CD4-positive, alpha-beta T cell treated with Interleukin-17A for 4 hours (primary cell): Measurements from ENCODE around the gene FNDC3B.

Experiments
- DNase-seq: peaks from one replicate; pipeline ENCODE4 v3.0.0-alpha.2; 2020; ENCODE audit warnings: mixed read lengths

Gene FNDC3B

DNA sequence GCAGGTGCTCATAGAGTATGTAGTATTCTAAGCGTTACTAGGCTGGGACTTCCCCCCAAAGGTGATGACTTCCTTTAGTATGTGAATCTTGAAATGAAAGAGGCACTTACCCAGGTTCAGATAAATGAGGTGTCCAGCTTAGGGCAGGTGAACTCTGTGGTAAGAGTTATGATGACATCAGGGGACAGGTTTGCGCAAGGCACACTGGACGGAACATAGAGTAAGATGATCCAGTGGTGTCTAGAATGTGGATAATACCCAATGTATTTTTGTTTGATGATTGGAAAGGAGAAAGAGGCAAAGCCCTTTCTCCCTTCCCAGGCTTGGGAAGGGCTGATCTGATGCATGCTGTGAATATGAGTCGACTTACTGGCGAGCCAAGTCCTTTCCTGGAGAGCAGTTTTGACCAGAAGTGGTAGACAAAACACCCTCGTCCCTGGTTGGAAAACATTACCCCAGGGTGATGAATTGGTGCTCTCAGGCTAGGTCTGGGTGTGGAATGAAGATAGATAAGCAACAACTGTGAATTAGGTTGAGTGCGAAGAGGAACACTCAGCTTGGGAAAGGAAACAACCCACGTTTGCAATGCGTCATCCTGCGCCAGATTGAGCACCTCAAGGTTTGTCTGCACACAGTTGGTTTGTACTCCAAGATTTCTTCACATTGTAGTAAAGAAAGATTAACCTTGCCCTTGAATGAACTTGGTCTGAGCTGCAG lies 284.7 kb downstream of the FNDC3B start:
- DNase-seq, result no peak

DNA sequence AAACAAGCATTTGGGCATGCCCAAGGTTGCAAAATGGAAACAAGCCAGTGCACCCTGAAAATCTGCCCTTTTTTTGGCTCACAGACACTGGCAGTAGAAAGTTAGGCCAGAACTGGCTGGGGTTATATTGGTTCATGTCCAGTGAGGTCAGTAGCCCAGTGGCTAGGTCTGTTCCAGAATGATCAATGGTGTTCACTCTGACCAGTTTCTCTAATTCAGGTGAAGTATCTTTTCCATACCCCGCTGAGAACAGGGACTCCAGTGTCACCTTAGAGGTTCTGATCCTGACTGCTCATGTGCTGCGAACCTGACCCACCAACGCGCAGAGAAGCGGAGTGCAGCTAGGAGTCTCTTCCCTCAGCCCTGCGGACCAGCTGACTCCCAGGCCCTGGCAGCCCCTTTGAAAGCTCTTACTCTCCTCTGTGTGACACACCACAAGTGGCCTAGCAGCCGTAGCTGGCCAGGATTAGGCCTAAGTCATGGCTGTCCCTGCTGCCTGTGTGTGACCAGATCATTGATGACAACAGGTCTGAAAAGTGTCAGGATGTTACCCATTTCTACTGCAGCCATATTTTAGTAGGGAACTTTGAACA lies 285.3 kb downstream of the FNDC3B start:
- no peak for DNase-seq

DNA sequence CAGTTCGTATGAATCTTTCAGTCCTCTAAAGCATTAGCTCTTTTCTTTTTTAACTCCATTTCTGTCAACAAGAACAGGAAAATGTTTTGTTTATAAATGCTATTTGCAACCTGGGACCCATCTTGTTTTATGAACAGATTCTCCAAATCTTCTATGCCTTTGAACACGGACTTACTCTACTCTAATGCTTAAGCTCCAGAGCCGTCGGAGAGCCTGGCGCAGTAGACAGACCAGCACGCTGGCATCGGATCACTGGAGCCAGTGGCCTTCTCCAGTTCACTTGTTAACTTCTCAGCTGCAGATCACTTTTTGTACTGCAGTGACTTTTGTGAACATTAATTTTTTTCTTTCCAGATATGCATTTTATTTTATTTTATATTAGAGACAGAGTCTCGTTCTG lies 286.1 kb downstream of the FNDC3B start:
- DNase-seq, result no peak

DNA sequence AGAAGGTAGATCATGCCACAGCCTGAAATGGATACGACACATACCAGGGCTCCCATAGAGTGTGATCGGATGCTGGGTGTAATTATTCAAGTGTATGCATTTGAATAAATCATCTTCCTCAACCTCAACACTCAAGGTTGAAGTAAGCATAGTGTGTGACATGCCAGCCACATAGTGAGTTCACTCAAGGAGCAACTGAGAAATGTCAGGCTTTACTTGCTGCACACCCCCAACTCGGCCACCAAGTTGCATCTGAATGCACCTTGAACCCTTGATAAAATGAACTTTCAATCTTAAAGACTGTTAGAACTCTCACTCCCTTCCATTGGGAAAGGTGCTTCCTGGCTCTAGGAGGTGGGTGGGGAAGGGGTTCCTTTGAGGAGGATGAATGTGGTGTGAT lies 287.6 kb downstream of the FNDC3B start:
- DNase-seq, result no peak

DNA sequence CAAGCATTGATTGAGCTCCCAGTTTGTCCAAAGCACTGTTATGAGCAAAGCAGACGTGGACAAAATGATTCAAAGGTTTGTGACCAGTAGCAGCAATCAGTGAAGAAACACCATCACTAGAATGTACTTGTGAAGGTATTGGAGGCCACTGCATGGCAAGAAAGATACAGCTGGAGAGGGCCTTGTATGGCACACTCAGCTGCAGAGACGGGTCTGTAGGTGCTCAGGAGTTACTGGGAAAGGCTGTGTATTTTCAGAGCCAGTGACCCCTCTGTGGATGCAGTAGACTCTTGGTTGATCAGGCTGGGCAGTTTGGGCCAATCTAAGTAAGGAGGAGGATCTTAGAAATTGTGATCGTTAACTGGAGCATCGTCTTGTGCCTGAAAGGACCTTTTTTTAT lies 288.9 kb downstream of the FNDC3B start:
- DNase-seq, result no peak

DNA sequence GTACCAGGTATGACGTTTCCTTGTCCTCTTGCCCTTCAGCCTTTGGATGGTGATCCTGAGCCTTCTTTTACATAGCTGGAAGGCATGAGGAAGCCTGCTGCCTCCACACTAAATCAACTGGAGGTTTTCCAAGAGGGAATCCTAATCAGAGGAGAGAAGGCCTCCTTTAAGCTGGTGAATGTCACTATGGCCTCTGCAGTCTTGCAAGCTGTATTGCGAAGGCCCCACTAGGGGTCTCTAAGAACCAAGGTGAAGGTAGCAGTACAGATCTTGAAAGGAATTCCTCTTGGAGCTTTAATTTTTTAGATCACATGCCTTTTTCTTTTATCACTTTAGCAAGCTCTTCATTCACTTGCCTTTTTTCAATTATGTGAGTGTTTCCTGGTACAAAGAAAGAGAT lies 289.7 kb downstream of the FNDC3B start:
- DNase-seq, result no peak

DNA sequence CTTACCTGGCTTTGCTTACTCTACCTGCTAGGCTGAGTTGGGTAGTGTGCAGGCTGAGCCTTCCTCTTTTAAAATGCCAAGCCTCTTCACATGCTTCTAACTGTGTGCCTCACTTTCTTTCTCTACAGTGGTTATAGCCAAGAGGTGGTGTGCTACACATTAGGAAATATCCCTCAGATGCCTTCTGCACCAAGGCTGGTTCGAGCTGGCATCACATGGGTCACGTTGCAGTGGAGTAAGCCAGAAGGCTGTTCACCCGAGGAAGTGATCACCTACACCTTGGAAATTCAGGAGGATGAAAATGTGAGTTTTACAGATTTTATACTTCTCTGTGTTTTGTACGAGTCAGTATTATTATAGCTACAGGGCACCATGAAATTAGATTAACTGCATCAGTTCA lies 291.0 kb downstream of the FNDC3B start:
- DNase-seq, result no peak

DNA sequence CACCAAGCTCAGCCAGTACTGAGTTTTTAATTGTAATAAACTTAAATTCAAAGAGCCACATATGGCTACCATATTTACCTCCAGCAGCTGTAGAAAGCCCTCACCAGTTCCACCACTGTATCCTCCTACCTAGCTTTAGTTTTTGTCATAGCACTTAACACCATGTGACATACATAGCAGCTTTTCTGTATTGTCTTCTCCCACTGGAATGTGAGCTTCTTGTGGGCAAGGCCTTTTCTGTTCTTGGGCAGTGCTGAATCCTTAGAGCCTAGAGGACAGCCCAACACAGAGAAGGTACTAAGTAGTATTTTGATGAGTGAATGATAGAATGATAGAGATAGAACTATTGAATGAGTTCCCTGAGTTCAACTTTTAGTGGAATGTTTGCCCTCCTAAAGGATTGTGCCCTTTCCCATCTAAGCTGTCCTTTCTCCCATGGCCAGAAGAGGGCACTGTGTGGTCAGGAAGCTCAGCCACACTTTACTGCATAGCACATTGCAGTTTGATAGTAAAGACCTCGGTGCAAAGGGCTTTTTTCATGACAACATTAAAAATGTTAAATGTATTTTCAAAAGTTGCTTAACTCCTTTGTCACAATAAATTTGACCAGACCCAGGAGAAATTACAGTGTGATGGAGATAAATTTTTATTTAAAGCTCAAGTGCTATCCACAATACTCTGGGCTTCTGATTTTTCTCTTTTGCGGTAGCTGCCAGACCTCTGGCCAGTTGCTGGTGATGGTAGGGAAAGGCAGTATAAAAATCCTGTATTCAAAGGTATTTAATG lies 293.1 kb downstream of the FNDC3B start:
- peak; percentile 60 for DNase-seq

DNA sequence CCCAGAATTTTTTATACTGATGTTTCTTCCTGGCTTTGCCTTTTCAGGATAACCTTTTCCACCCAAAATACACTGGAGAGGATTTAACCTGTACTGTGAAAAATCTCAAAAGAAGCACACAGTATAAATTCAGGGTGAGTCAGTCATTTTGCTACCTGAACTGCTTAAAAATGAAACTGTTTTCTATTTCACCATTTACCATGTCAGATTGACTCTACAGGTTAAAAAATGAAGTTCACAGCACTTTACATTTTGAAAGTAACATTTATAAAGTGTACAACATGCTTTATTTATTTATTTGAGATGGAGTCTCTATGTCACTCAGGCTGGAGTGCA lies 293.6 kb downstream of the FNDC3B start:
- no peak for DNase-seq

DNA sequence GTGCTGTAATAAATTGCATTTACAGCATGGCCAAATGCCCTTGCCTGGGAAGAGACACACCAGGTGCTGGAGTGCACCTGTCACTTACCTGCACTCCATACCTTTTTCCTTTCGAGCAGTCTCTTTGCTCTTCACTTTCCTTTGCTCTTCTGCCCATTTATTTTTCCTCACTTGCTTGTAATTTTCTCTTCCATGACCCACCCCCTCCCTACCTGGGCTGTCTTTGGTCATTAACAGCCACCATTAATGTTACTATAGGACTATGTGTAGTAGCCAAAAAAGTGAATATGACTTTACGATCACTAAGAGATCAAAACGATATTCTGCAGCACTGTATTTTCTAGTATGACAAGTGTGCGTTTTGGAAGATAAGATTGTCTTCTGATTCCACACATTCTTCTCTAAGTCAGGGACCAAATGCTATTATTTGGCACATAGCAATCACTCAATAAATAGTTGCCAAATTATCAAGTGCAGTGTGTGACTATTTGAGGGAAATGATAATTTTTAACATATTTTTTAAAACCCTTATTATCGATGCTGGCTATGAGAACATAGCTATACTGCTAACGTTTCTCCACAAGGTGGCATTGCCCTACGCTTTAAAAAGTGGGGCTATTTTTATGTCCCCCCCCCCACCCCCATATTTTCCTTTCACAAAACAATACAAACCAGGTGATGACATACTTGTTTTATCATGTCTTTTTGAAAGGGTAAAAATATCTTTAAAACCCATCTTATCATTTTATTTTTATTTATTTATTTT lies 294.5 kb downstream of the FNDC3B start:
- no peak for DNase-seq

DNA sequence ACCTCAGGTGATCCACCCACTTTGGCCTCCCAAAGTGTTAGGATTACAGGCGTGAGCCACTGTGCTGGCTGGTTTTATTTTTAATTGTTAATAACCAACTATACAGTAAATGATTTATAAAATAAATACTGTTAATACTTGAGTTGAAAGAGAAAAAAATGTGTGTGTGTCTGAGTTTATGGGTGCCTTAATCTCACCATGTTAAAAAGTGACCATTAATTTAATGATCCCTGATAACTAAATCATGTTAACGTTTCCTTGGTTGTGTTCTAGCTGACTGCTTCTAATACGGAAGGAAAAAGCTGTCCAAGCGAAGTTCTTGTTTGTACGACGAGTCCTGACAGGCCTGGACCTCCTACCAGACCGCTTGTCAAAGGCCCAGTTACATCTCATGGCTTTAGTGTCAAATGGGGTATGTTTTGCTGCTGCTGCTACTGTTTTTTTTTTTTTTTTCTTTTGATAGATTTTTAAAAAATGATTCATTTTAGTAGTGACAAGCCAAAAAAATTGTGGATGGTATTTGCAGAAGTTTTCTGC lies 295.4 kb downstream of the FNDC3B start:
- DNase-seq, result no peak

DNA sequence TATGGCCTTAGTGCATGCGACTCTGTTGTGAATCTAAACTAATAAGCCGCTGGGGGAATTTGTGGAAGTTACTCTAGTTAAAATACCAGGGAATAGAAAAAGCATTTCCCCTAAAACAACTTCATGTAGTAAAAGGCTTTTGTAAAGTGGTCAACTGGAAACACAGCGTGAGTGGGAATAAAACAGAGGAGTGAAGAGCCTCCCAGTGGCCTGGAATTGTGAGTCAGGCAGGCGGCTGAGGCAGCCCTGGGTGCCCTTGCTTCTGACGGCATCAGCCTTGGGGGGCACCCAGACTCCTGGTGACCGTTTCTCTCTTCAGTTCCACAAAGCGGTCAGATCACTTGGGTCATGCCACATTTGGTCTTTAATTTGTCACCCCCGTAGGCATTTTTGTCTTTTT lies 300.5 kb downstream of the FNDC3B start:
- no peak for DNase-seq

DNA sequence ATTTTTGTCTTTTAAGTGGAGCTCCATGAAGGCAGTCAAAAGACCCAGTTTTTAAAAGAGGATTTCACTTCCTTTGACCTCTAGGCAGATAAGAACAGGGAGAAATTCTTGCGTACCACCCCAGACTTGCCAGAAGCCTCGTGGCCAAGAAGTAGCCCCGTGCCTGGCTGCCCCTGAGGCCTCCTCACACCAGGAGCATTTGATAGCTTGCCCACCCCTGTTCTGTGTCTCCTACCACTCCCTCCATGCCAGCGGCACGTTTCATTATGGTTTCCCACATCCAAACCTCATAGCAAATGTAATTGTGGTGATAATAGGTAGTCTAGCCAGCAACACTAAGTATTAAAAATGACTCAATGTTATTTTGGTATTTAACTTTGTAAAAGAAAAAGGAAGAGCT lies 301.2 kb downstream of the FNDC3B start:
- DNase-seq, result no peak

DNA sequence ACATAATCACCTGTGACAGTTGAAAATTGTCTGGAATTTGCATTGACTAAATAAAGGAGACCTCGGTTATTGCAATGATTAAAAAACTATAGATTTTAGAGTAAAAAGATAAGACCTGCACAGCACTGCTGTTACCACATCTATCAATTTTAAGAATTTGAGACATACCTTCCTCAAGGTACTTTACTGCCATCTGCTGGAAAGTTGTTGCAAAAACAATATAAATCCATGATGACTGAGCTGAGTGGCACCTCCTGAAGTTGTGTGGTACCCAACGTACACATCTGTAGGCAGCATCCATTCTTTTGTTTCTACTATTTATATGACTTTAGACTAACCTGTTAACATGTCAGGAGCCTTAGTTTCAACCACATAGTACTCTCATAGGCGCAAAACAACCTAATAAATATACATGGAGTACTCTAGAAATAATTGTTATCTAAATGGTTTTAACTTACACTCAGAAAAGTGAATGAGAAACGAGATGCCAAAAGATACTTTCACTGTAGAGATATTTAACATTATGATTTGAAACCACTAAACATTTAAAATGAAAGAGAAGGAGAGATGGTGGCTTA lies 302.2 kb downstream of the FNDC3B start:
- peak; percentile 11 for DNase-seq

DNA sequence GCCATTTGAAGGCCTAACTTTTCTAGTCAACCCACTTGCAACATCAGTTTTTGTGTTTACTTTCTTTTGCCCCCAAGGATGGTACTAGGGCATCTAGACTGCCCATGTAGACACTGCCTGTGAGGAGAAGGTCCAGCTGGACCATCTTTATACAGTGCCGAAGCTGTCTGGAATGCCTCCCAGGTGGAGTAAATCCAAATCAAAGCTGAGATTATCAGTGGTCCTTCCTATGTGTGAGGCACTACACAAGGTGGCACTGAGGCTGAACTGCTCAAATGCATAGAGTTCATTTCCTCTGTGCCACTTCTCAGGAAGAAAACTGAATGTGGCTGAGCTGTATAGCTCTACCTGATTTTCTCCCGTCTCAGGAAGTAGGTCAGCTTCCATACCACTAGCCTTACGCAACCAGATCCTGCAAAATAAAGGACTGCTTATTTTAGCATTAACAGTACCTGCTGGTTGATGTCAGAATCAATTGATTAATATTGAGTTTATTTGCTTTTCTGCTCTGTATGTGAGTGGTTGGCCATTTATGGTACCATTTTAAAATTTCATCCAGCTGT lies 302.8 kb downstream of the FNDC3B start:
- DNase-seq, result no peak

DNA sequence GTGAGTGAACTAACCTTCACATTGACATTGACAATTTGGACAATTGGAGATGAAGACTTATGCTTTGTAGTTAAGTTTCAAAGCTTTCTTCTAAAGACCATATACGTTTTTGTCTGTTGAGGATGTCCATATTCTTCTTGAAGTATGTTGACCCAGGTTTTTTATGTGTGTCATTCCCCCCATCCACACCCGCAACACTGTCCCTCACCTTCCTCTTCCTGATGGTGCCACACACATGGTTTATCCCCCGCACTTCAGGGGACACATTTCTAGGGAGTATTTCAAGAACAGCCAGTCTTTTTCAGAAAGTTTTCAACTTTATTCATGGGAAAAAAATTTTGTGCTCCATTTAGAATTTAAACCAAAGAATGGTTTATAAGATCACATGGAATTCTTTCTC lies 303.7 kb downstream of the FNDC3B start:
- no peak for DNase-seq

DNA sequence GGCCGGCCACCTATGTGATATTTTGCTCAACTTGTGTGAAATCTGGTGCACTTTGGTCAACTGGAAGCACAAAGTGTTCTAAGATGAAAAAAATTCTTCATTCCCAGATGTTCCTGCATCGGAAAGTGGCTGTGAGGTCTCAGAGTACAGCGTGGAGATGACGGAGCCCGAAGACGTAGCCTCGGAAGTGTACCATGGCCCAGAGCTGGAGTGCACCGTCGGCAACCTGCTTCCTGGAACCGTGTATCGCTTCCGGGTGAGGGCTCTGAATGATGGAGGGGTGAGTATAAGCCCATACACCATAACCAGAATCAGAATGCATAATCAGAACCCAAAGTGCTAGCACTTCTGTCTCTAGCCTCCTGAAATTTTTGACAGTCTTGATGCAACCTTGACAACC lies 304.6 kb downstream of the FNDC3B start:
- no peak for DNase-seq

DNA sequence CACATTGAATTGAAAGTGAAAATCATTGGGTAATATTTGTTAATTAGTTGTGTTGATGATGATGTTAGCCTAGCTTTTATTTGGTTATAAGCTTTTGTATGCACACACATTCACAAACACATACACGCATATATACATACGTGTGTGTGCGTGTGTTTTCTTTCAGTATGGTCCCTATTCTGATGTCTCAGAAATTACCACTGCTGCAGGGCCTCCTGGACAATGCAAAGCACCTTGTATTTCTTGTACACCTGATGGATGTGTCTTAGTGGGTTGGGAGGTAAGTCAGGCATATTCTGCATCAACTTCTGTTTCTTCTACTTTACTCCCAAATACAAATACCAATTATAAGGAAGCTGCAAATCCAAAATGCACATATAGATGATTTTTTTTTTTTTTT lies 306.8 kb downstream of the FNDC3B start:
- no peak for DNase-seq

DNA sequence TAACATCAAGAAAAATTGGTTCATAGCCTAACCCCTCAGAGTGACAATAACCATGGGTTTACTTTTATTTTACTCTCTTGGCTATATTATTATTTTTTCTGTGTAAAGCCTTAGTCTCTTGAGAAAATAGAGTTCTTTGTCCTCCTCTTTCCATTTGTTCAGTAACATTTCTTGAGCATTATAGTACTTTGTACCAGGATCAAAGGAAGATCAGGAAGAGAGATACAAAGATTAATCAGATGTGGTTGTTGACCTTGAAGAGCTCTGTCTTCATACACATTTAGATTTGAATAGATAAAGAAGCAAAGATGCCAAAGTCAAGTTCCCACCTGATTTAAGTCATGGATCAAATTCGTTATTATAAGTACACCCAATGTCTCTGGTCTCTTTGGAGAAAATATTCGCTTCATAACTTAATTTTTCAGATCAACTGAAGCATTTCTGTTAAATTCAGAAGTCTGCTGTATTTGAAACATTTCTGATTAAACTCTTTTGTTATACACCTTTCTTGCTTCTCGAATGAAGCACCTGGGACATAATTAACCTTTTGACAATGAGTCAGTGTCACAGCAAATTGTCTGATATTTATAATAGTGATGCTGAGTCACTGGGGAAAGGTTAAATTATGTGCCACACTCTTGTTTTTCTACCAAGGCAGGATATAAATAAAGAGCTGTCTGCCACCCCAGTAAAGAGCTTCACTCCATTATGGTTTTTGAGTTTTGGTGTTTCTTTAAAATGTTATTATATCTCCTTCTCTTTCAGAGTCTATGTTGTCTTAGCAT lies 308.7 kb downstream of the FNDC3B start:
- DNase-seq, result no peak

DNA sequence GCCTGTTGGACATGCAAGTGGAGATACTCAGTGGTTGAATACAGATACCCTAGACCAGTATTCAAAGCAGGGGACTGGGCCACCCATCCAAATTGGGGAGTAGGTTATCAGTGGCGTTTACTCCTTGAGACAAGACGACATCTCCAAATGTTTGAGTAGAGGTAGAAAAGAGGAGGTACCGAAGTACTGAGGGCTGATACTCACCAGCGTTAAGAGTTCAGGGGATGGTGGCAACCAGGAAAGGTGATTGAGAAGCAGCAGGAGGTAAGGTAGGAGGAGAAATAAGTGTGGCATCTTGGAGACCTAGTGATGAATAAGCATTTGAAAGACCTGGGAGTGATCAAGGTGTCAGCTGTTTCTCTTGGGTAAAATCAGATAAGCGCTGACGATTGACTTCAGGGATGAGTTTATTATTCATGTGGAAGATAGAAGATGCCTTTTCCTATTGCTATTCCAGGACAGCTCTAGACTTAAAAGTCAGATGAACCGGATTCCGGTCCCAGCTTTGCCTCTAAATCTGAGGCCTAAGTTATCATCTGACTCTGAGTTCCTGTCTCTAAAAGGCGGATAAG lies 312.6 kb downstream of the FNDC3B start:
- DNase-seq, result no peak

DNA sequence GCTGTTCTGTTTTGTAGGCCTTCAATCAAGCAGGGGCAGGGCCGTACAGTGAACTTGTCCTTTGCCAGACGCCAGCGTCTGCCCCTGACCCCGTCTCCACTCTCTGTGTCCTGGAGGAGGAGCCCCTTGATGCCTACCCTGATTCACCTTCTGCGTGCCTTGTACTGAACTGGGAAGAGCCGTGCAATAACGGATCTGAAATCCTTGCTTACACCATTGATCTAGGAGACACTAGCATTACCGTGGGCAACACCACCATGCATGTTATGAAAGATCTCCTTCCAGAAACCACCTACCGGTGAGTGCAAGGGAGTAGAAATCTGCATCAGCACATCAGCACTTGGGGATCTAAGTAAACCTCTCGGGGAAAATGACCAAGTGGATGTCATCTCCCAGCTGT lies 313.4 kb downstream of the FNDC3B start:
- DNase-seq, result no peak
